Lower leg skin (tissue), 3 donors: ENCODE measurements around the gene RAB27B.

Experiments
- CTCF ChIP-seq, 3 donors: fragments of 450-650 bp; IDR thresholded peaks; one replicate each; pipeline ENCODE4 v1.5.1; 2016; ENCODE audit warnings: antibody characterized with exemption in 3 of 3, mild to moderate bottlenecking in 3 of 3, moderate library complexity in 2 of 3
- POLR2A ChIP-seq, 2 donors: fragments of 450-650 bp; IDR thresholded peaks; one replicate each; pipeline ENCODE4 v1.6.1; 2016 to 2017; ENCODE audit warnings: antibody characterized with exemption in 2 of 2, mild to moderate bottlenecking in 1 of 2, moderate library complexity in 1 of 2

- TF ChIP-seq CTCF (IDR thresholded peaks at IDR 0.05): no peak
- no peak for TF ChIP-seq POLR2A (IDR thresholded peaks at IDR 0.05)
These were observed 15.0 kb upstream of the RAB27B start for GRCh38 chr18:54813305-54813704.
